ENCODE data around the gene LRP5.
"Not testable (repeated sequence)": the region's sequence is repeated elsewhere in the genome, so short reads cannot be mapped to it uniquely, and the experiment has no call there.

DNA sequence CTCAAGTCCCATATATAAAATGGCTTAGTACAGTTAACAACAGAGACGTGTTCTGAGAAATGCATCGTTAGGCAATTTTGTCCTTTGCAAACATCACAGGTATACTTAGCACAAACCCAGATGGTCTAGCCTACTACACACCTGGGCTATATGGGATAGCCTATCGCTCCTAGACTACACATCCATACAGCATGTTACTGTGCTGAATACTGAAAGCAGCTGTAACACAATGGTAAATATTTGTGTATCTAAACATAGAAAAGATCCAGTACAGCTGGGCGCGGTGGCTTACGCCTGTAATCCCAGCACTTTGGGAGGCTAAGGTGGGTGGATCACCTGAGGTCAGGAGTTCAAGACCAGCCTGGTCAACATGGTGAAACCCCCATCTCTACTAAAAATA lies 145.9 kb downstream of the LRP5 start:
- not testable (repeated sequence) for TF ChIP-seq CTCF (IDR thresholded peaks at IDR 0.05 in 2 of 3, conservative IDR thresholded peaks at IDR 0.05 in 1 of 3; ENCODE audit: borderline replicate concordance in 1 of 3, insufficient read depth in 1 of 3, low read depth in 2 of 3, low read length in 2 of 3); MAX (IDR thresholded peaks at IDR 0.05); EZH2 (IDR thresholded peaks at IDR 0.05); SIN3A (IDR thresholded peaks at IDR 0.05; ENCODE audit: low read depth); POLR2AphosphoS5 (IDR thresholded peaks at IDR 0.05; ENCODE audit: low read depth, low read length); EZH2phosphoT487 (IDR thresholded peaks at IDR 0.05; ENCODE audit: borderline replicate concordance); ELF1 (IDR thresholded peaks at IDR 0.05; ENCODE audit: borderline replicate concordance, low read depth)
- TF ChIP-seq, protein P1, sequence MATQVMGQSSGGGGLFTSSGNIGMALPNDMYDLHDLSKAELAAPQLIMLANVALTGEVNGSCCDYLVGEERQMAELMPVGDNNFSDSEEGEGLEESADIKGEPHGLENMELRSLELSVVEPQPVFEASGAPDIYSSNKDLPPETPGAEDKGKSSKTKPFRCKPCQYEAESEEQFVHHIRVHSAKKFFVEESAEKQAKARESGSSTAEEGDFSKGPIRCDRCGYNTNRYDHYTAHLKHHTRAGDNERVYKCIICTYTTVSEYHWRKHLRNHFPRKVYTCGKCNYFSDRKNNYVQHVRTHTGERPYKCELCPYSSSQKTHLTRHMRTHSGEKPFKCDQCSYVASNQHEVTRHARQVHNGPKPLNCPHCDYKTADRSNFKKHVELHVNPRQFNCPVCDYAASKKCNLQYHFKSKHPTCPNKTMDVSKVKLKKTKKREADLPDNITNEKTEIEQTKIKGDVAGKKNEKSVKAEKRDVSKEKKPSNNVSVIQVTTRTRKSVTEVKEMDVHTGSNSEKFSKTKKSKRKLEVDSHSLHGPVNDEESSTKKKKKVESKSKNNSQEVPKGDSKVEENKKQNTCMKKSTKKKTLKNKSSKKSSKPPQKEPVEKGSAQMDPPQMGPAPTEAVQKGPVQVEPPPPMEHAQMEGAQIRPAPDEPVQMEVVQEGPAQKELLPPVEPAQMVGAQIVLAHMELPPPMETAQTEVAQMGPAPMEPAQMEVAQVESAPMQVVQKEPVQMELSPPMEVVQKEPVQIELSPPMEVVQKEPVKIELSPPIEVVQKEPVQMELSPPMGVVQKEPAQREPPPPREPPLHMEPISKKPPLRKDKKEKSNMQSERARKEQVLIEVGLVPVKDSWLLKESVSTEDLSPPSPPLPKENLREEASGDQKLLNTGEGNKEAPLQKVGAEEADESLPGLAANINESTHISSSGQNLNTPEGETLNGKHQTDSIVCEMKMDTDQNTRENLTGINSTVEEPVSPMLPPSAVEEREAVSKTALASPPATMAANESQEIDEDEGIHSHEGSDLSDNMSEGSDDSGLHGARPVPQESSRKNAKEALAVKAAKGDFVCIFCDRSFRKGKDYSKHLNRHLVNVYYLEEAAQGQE (IDR thresholded peaks at IDR 0.05; ENCODE audit: low read depth), result not testable (repeated sequence)

Data from HCT116 (cell line).